Fibroblast of lung (primary cell): ENCODE results near the gene CFAP100. TPM values are rescaled to one million over a fixed set of nuclear protein-coding genes. Genes with fewer than 3 reads are reported as not detected.

Source experiments
- DNase-seq, 2 donors: peaks; one replicate each; pipeline versions ENCODE4 v3.0.0 to v3.0.0-alpha.2; 2010; ENCODE audit warnings: low read depth in 2 of 2
- H2AFZ ChIP-seq: 2 replicates; pipeline ENCODE4 v1.5.1; 2012; ENCODE audit warnings: low read length, control low read depth, inconsistent platforms
- H3K27ac ChIP-seq: 2 replicates; pipeline ENCODE4 v1.5.1; 2011; ENCODE audit warnings: low read length, control low read depth; ENCODE audit not compliant: insufficient read depth
- H3K27me3 ChIP-seq: 2 replicates; pipeline ENCODE4 v1.5.1; 2011; ENCODE audit warnings: mild to moderate bottlenecking, low read length; ENCODE audit not compliant: control insufficient read depth, insufficient read depth
- H3K36me3 ChIP-seq: 2 replicates; pipeline ENCODE4 v1.5.1; 2011; ENCODE audit warnings: low read length; ENCODE audit not compliant: control insufficient read depth, insufficient read depth
- H3K4me1 ChIP-seq: 2 replicates; pipeline ENCODE4 v1.5.1; 2011; ENCODE audit warnings: low read length; ENCODE audit not compliant: control insufficient read depth, insufficient read depth; ENCODE audit errors: extremely low read depth
- H3K4me2 ChIP-seq: 2 replicates; pipeline ENCODE4 v1.5.1; 2011; ENCODE audit warnings: low read length, control low read depth; ENCODE audit not compliant: insufficient read depth; ENCODE audit errors: extremely low read depth
- H3K4me3 ChIP-seq, 4 experiments: fragments of 200-600 bp in 1 of 4; sonication (generic) in 1 of 4; replicated peaks in 1 of 4; 2 replicates each; pipeline ENCODE4 v1.5.1; 2011 to 2016; ENCODE audit warnings: low read length in 4 of 4, low read depth in 3 of 4, mild to moderate bottlenecking in 3 of 4, control low read depth in 2 of 4, inconsistent platforms in 1 of 4, mixed read lengths in 1 of 4; ENCODE audit not compliant: insufficient read depth in 1 of 4; ENCODE audit errors: control extremely low read depth in 1 of 4
- H3K79me2 ChIP-seq: 2 replicates; pipeline ENCODE4 v1.5.1; 2012; ENCODE audit warnings: mild to moderate bottlenecking, low read length, inconsistent platforms; ENCODE audit not compliant: control insufficient read depth, insufficient read depth
- H3K9ac ChIP-seq: 2 replicates; pipeline ENCODE4 v1.5.1; 2011; ENCODE audit warnings: mild to moderate bottlenecking, low read length, control low read depth; ENCODE audit not compliant: insufficient read depth
- H3K9me3 ChIP-seq: 2 replicates; pipeline ENCODE4 v1.5.1; 2012; ENCODE audit warnings: low read depth, low read length; ENCODE audit not compliant: control insufficient read depth, insufficient read depth
- H4K20me1 ChIP-seq: 2 replicates; pipeline ENCODE4 v1.5.1; 2011; ENCODE audit warnings: low read length; ENCODE audit not compliant: control insufficient read depth, insufficient read depth; ENCODE audit errors: extremely low read depth
- EZH2 ChIP-seq: IDR thresholded peaks from 2 replicates; pipeline ENCODE4 v1.5.1; 2012; ENCODE audit warnings: low read length, control low read depth, mild to moderate bottlenecking; ENCODE audit errors: missing control alignments
- polyA plus RNA-seq, 2 donors: library from polyadenylated mRNA; depleted of rRNA in 1 of 2; stranded (reverse) in 1 of 2; unstranded in 1 of 2; fragments of >200 nt; gene quantifications; 2 replicates each; pipeline ENCODE4 v1.2.1, GENCODE V29; 2011 to 2012; ENCODE audit warnings: missing spikeins in 1 of 2
- total RNA-seq: library from RNA; depleted of rRNA; stranded (reverse); fragments of >200 nt; gene quantifications from 2 replicates; pipeline ENCODE4 v1.2.1, GENCODE V29; 2014
- TF ChIP-seq, protein P1 (sequence below), 2 donors: IDR thresholded peaks in 1 of 2; conservative IDR thresholded peaks in 1 of 2; 1 replicate in 1 of 2; 2 replicates in 1 of 2; pipeline ENCODE4 v1.5.1; 2011 to 2012; ENCODE audit warnings: low read length in 2 of 2, control low read depth in 1 of 2, inconsistent platforms in 1 of 2, low read depth in 1 of 2, mild to moderate bottlenecking in 1 of 2

CFAP100 gene
- total and polyA plus RNA-seq, 2 donors (not counting 1 experiment from before 2014, with no cell fraction given) = not detected

DNA sequence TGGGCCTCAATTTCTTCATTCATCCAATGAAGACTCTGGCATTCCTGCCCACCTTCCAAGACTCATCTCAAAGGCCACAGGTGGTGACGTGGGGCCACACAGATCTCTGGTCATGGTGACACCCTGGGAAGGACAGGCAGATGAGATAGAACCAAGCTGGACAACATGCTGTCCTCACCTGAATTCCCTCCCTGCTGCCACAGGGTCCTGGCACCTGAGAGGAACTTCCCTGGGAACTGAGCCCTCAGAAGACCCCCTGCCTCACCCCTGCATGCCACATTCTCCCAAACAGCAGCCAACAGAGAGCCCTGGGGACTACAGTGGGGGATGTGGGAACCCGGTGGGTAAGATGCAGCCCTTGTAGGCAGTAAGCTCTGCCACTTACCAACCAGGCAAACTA is 48.2 kb upstream of the CFAP100 start:
- no peak overlapping the region for H3K9ac ChIP-seq
- no peaks in the 10 kb centered on the region for H3K79me2 ChIP-seq
- H3K36me3 ChIP-seq = no peaks in the 10 kb centered on the region
- H3K4me2 ChIP-seq = no peak overlapping the region
- H3K4me1 ChIP-seq = no peaks in the 10 kb centered on the region
- H4K20me1 ChIP-seq = no peaks in the 10 kb centered on the region
- no peak overlapping the region for H3K27ac ChIP-seq
- no peak overlapping the region for H3K4me3 ChIP-seq
- no peaks in the 10 kb centered on the region for H3K9me3 ChIP-seq
- TF ChIP-seq, protein P1, sequence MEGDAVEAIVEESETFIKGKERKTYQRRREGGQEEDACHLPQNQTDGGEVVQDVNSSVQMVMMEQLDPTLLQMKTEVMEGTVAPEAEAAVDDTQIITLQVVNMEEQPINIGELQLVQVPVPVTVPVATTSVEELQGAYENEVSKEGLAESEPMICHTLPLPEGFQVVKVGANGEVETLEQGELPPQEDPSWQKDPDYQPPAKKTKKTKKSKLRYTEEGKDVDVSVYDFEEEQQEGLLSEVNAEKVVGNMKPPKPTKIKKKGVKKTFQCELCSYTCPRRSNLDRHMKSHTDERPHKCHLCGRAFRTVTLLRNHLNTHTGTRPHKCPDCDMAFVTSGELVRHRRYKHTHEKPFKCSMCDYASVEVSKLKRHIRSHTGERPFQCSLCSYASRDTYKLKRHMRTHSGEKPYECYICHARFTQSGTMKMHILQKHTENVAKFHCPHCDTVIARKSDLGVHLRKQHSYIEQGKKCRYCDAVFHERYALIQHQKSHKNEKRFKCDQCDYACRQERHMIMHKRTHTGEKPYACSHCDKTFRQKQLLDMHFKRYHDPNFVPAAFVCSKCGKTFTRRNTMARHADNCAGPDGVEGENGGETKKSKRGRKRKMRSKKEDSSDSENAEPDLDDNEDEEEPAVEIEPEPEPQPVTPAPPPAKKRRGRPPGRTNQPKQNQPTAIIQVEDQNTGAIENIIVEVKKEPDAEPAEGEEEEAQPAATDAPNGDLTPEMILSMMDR (conservative IDR thresholded peaks at IDR 0.05 in 1 of 2, IDR thresholded peaks at IDR 0.05 in 1 of 2; ENCODE audit: low read depth in 1 of 2, low read length in 2 of 2) = no peak
- TF ChIP-seq EZH2 = no peak
- DNase-seq = no peak
- no peaks in the 10 kb centered on the region for H3K27me3 ChIP-seq
- no peak overlapping the region for H2AFZ ChIP-seq

GRCh38 chr3:126347543-126348161 is 47.1 kb upstream of the CFAP100 start:
- no peaks in the 10 kb centered on the region for H3K27me3 ChIP-seq

GRCh38 chr3:126348308-126348920 is 46.3 kb upstream of the CFAP100 start:
- Histone ChIP-seq H3K27me3 (no peaks in the 10 kb centered on the region), H3K4me2 (no peak overlapping the region), H4K20me1 (no peaks in the 10 kb centered on the region), H3K4me1 (no peaks in the 10 kb centered on the region), H3K79me2 (no peaks in the 10 kb centered on the region), H2AFZ (no peak overlapping the region), H3K9ac (no peak overlapping the region), H3K36me3 (no peaks in the 10 kb centered on the region), H3K27ac (no peak overlapping the region), H3K9me3 (no peaks in the 10 kb centered on the region), H3K4me3 (no peak overlapping the region)
- DNase-seq = peak in 1 of 2 donors; percentile 8
- TF ChIP-seq, protein P1 (conservative IDR thresholded peaks at IDR 0.05 in 1 of 2, IDR thresholded peaks at IDR 0.05 in 1 of 2; ENCODE audit: low read depth in 1 of 2, low read length in 2 of 2) = peak in 1 of 2 donors; percentile 17
- TF ChIP-seq EZH2 = no peak

More at GRCh38 chr3:126347543-126348161, 47.1 kb upstream of the CFAP100 start:
- no peak overlapping the region for H2AFZ ChIP-seq
- no peaks in the 10 kb centered on the region for H4K20me1 ChIP-seq
- TF ChIP-seq EZH2 = no peak
- TF ChIP-seq, protein P1 (conservative IDR thresholded peaks at IDR 0.05 in 1 of 2, IDR thresholded peaks at IDR 0.05 in 1 of 2; ENCODE audit: low read depth in 1 of 2, low read length in 2 of 2) = no peak
- H3K27ac ChIP-seq = no peak overlapping the region
- no peaks in the 10 kb centered on the region for H3K4me1 ChIP-seq
- DNase-seq = no peak
- no peaks in the 10 kb centered on the region for H3K36me3 ChIP-seq
- no peak overlapping the region for H3K4me2 ChIP-seq
- no peaks in the 10 kb centered on the region for H3K9me3 ChIP-seq
- no peak overlapping the region for H3K9ac ChIP-seq
- H3K79me2 ChIP-seq = no peaks in the 10 kb centered on the region
- no peak overlapping the region for H3K4me3 ChIP-seq
